Right cardiac atrium (tissue), 5 donors: ENCODE results near the gene C1RL. TPM values are rescaled to one million over a fixed set of nuclear protein-coding genes. Genes with fewer than 3 reads are reported as not detected.
"Not testable (repeated sequence)": the region's sequence is repeated elsewhere in the genome, so short reads cannot be mapped to it uniquely, and the experiment has no call there.

Source experiments
- ATAC-seq, 2 donors: fragments of 200-7000 bp; cut with Tn5 transposase; one replicate each; pipeline versions ENCODE4 v1.8.0 to v1.9.1; 2020; ENCODE audit warnings: moderate library complexity in 2 of 2, mild to moderate bottlenecking in 1 of 2
- DNase-seq, 3 donors: peaks; one replicate each; pipeline ENCODE4 v3.0.0-alpha.2; 2020
- H3K27ac ChIP-seq: one replicate; pipeline ENCODE4 v1.5.1; 2013; ENCODE audit warnings: mild to moderate bottlenecking, low read length, control low read depth, moderate library complexity
- H3K27me3 ChIP-seq: one replicate; pipeline ENCODE4 v1.6.1; 2013; ENCODE audit not compliant: control insufficient read depth, insufficient read depth
- H3K4me1 ChIP-seq: one replicate; pipeline ENCODE4 v1.6.1; 2013; ENCODE audit warnings: low read length; ENCODE audit not compliant: control insufficient read depth, insufficient read depth
- H3K4me3 ChIP-seq: one replicate; pipeline ENCODE4 v1.5.1; 2013; ENCODE audit warnings: low read length, control low read depth
- H3K9me3 ChIP-seq: one replicate; pipeline ENCODE4 v1.6.1; 2013; ENCODE audit warnings: low read length; ENCODE audit not compliant: control insufficient read depth
- WGBS: extraction: QIAGEN DNeasy Blood & Tissue Kit; methylation state at CpG from one replicate; pipeline ENCODE4 v1.1.7; 2013; 5-methylcytosine and 5-hydroxymethylcytosine counted together
- intact Hi-C, 4 donors: fragments of 100-400 bp; cut with DNase I; formaldehyde crosslinking; loops; one replicate each; pipeline versions ENCODE4 v1.11.0 to v1.14.0; 2022 to 2023
- polyA plus RNA-seq: library from polyadenylated mRNA; stranded (reverse); fragments of 200-250 nt; gene quantifications from one replicate; pipeline ENCODE4 v1.2.3, GENCODE V29; 2013
- total RNA-seq, 4 donors: library from RNA; stranded (reverse); fragmentation: NEBNext Ultra II Directional; extraction: Animal tissue kit (Norgen Biotek cat#: 25700); gene quantifications; one replicate each; pipeline ENCODE4 v1.2.1, GENCODE V29; 2021
- donor health status: healthy with polysubstance abuse.
- donor health status: DM: no; HTN: yes; CAD: no.
- donor health status: DM: no; HTN: no; CAD: no.
- donor health status: DM: no; HTN: yes; CAD: no; lungs with severe emphysema.
- donor health status: DM: yes; HTN: yes; CAD: no.

Gene C1RL
- total and polyA plus RNA-seq, 5 donors = 16.7 to 29.6 (median 19.0) TPM

- no peak for DNase-seq
- H3K9me3 ChIP-seq = no peaks in the 10 kb centered on the region
- intact Hi-C loops = loop anchor here in 3 of 4 donors (5.0 to 10.0 kb wide), 3 partner anchors 52 to 169 kb away; partner anchors contain the start of genes C12orf57 (in 1 of the 3), C1S (in 1 of the 3) and RNU7-1 (in 1 of the 3)
- 88% methylated on average over 11 of the region's 11 CpGs for WGBS
- H3K27ac ChIP-seq = no peak overlapping the region
- no peak for ATAC-seq
- H3K4me1 ChIP-seq = peaks cover 2% of the 10 kb centered on the region
- no peak overlapping the region for H3K4me3 ChIP-seq
- no peaks in the 10 kb centered on the region for H3K27me3 ChIP-seq
These were observed 5.0 kb upstream of the C1RL start for GRCh38 chr12:7114008-7114407.

GRCh38 chr12:7113389-7113871 lies 4.4 kb upstream of the C1RL start:
- ATAC-seq (peak in 1 of 2 donors; percentile 12), DNase-seq (peak in 1 of 3 donors; percentile 31)
- intact Hi-C loops = loop anchor here in 3 of 4 donors (5.0 to 10.0 kb wide), 3 partner anchors 51 to 169 kb away; partner anchors contain the start of genes C12orf57 (in 1 of the 3), C1S (in 1 of the 3) and RNU7-1 (in 1 of the 3)
- WGBS = 31% methylated on average over 5 of the region's 5 CpGs
- Histone ChIP-seq H3K9me3 (no peaks in the 10 kb centered on the region), H3K27me3 (no peaks in the 10 kb centered on the region), H3K4me3 (no peak overlapping the region), H3K4me1 (peaks cover 2% of the 10 kb centered on the region), H3K27ac (no peak overlapping the region)

DNA sequence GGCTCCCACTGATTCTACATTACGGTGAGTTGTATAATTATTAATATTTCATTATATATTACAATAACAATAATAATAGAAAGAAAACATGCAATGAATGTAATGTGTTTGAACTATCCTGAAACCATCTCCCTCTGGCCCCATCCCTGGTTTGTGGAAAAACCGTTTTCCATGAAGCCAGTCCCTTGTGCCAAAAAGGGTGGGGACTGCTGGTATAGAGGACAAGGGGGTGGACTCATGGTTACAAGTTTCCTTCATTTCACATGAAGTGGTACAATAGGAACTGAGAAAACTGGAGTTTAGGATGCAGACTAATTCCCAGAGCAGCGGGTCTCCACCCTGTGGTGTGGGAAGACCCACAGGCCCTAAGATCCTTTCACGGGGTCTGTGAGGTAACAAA lies 3.0 kb upstream of the C1RL start:
- DNase-seq (no peak), ATAC-seq (no peak)
- H3K27ac ChIP-seq = no peak overlapping the region
- no peaks in the 10 kb centered on the region for H3K9me3 ChIP-seq
- H3K4me1 ChIP-seq = peaks cover 2% of the 10 kb centered on the region
- H3K4me3 ChIP-seq = no peak overlapping the region
- 73% methylated on average over 4 of the region's 4 CpGs for WGBS
- no peaks in the 10 kb centered on the region for H3K27me3 ChIP-seq
- intact Hi-C loops = loop anchor here in 3 of 4 donors (5.0 to 10.0 kb wide), 3 partner anchors 50 to 167 kb away; partner anchors contain the start of genes C12orf57 (in 1 of the 3), C1S (in 1 of the 3) and RNU7-1 (in 1 of the 3)

DNA sequence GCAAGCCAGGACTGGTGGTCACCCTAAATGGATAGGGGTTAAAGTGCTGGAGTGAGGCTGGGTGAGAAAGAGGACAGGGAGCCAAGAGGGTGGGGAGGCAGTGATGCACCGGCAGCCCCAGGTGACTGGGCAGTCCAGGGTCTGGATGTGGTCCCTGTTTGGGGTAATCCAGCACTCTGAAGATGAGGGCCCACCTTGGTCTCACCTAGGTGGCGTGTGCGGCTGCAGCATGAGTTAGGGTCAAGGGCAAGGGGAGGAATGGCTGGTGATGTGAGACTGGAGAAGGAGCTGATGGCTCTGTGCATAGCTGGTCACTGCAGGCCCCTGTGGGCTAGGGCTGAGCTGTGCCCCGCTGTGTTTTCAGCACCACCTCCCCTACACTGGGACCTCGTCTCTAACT lies 1.6 kb upstream of the C1RL start:
- DNase-seq = no peak
- Histone ChIP-seq H3K27ac (no peak overlapping the region), H3K9me3 (no peaks in the 10 kb centered on the region), H3K4me3 (no peak overlapping the region), H3K4me1 (peaks cover 2% of the 10 kb centered on the region), H3K27me3 (no peaks in the 10 kb centered on the region)
- 88% methylated on average over 5 of the region's 5 CpGs for WGBS
- no peak for ATAC-seq
- intact Hi-C loops = loop anchor here in 3 of 4 donors (5.0 to 10.0 kb wide), 3 partner anchors 48 to 166 kb away; partner anchors contain the start of genes C12orf57 (in 1 of the 3), C1S (in 1 of the 3) and RNU7-1 (in 1 of the 3)

DNA sequence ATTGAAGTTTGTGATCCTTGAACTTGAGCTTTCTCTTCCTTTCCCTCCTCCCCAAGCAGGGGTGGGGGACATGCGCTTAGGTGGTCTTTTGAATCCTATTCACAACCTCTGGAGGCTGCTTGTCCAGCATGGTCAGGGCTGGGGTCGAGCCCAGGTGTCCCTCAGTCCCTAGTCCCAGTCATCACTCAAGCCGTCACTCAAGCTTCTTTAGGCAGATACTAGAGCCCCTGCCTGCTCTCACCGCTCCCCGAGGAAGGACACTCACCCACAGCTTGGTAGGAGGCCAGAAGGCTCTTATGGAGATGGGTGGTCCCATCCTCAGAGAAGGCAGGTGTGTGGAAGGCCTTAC lies 532 bp upstream of the C1RL start:
- Histone ChIP-seq H3K4me3 (no peak overlapping the region), H3K27me3 (no peaks in the 10 kb centered on the region), H3K27ac (no peak overlapping the region), H3K4me1 (peaks cover 2% of the 10 kb centered on the region), H3K9me3 (no peaks in the 10 kb centered on the region)
- WGBS = 58% methylated on average over 5 of the region's 5 CpGs
- ATAC-seq (no peak), DNase-seq (no peak)
- intact Hi-C loops = loop anchor here in 2 of 4 donors (5.0 to 10.0 kb wide), 2 partner anchors 47 to 155 kb away; partner anchors contain the start of genes C1S (in 1 of the 2) and PTPN6 (in 1 of the 2)

DNA sequence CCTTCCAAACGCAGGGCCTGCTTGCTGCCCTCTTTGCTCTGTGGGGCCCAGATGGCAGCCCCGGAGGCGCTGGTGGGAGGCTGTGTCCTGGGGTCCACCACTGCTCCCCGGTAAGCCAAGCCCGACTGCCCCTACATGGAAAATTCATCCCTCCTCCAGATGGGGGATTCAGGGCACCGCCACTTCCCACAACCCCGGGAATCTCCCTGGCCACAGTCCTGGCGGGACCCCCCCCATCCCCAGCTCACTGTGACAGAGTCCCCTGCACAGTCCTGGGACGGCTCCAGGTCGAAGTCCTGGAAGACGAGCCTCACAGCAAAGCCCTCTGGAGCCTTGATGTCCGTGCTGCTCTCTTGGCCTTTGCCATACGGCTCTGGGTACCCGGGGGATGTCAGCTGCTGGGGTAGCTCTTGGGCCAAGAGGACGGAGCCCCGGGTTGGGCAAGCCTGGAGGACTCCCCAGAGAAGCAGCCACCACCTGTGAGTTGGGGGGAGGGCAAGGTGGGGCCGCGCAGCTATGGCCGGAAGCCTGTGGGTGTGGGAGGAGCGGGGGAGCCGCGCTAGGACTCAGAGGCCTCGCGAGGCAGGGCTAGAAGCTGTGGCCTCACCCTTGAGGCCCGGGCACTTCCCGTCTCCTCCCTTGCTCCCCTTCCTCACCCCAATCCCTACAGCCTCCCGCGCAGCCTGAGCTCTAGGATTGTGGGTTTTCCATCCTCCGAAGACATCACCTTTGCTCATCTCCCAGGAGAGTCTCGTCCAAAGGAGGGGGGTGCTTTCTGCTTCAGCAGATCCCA lies 815 bp downstream of the C1RL start:
- H3K27ac ChIP-seq = peak overlapping the region; percentile 90
- peaks cover 2% of the 10 kb centered on the region for H3K4me1 ChIP-seq
- peak overlapping the region; percentile 55 for H3K4me3 ChIP-seq
- no peaks in the 10 kb centered on the region for H3K27me3 ChIP-seq
- peak; percentile 82 to 93 (median 90) for DNase-seq
- no peaks in the 10 kb centered on the region for H3K9me3 ChIP-seq
- WGBS = 15% methylated on average over 30 of the region's 30 CpGs
- intact Hi-C loops = loop anchor here in 2 of 4 donors (5.0 to 10.0 kb wide), 2 partner anchors 46 to 153 kb away; partner anchors contain the start of genes C1S (in 1 of the 2) and PTPN6 (in 1 of the 2)
- ATAC-seq = peak; percentile 92

DNA sequence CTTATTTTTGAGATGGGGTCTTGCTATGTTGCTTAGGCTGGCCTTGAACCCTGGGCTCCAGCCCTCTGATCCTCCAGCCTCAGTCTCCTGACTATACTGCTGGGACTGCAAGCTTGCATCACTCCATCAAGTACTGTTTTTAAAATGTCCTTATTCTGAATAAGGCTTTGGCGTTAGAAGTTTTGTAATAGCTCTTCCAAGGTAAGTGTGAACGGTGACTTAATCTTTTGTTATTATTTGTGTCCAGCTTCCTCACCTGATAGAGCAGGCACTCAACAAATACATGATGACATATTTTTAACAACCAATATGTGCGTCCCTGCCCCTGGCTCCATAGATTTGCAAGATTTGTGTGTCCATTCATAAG lies 1.4 kb downstream of the C1RL start:
- Histone ChIP-seq H3K27me3 (no peaks in the 10 kb centered on the region), H3K27ac (peak overlapping the region; percentile 90), H3K9me3 (no peaks in the 10 kb centered on the region), H3K4me1 (peaks cover 2% of the 10 kb centered on the region), H3K4me3 (peak overlapping the region; percentile 55)
- intact Hi-C loops = loop anchor here in 2 of 4 donors (5.0 to 10.0 kb wide), 2 partner anchors 45 to 153 kb away; partner anchors contain the start of genes C1S (in 1 of the 2) and PTPN6 (in 1 of the 2)
- 51% methylated on average over 3 of the region's 3 CpGs for WGBS
- no peak for DNase-seq
- ATAC-seq = no peak

- not testable (repeated sequence) for ATAC-seq, H3K4me1 ChIP-seq, H3K27ac ChIP-seq, H3K4me3 ChIP-seq, DNase-seq, H3K9me3 ChIP-seq, H3K27me3 ChIP-seq
- intact Hi-C loops = loop anchor here in 2 of 4 donors (5.0 to 10.0 kb wide), 2 partner anchors 45 to 152 kb away; partner anchors contain the start of genes C1S (in 1 of the 2) and PTPN6 (in 1 of the 2)
- 98% methylated on average over 5 of the region's 5 CpGs for WGBS
These were observed 1.8 kb downstream of the C1RL start for GRCh38 chr12:7107181-7107580.

- Histone ChIP-seq H3K27me3 (no peaks in the 10 kb centered on the region), H3K9me3 (no peaks in the 10 kb centered on the region), H3K27ac (no peak overlapping the region), H3K4me1 (peaks cover 2% of the 10 kb centered on the region), H3K4me3 (no peak overlapping the region)
- DNase-seq = no peak
- 92% methylated on average over 1 of the region's 1 CpG for WGBS
- ATAC-seq = no peak
- intact Hi-C loops = loop anchor here in 2 of 4 donors (5.0 to 10.0 kb wide), 2 partner anchors 44 to 151 kb away; partner anchors contain the start of genes C1S (in 1 of the 2) and PTPN6 (in 1 of the 2)
These were observed 2.9 kb downstream of the C1RL start for GRCh38 chr12:7106082-7106481.

GRCh38 chr12:7103837-7104584 lies 5.0 kb downstream of the C1RL start:
- no peak for DNase-seq
- no peak overlapping the region for H3K27ac ChIP-seq

More at GRCh38 chr12:7103837-7104584, 5.0 kb downstream of the C1RL start:
- ATAC-seq = no peak
- Histone ChIP-seq H3K4me3 (no peak overlapping the region), H3K9me3 (no peaks in the 10 kb centered on the region), H3K27me3 (no peaks in the 10 kb centered on the region), H3K4me1 (no peaks in the 10 kb centered on the region)
- 87% methylated on average over 14 of the region's 14 CpGs for WGBS
- intact Hi-C loops = loop anchor here in 1 of 4 donors (10.0 kb wide), 1 partner anchor 149 kb away; the partner anchor contains the start of gene PTPN6
